Body of pancreas (tissue), 4 donors: ENCODE results near the gene KCNAB2.

Experiments used
- CTCF ChIP-seq, 7 experiments: fragments of 450-650 bp in 4 of 7; fragments of 200-600 bp in 3 of 7; sonication (generic) in 3 of 7; IDR thresholded peaks; one replicate each; pipeline ENCODE4 v1.5.1; 2016 to 2019; ENCODE audit warnings: antibody characterized with exemption in 7 of 7
- POLR2A ChIP-seq, 3 donors: fragments of 450-650 bp; IDR thresholded peaks; one replicate each; pipeline ENCODE4 v1.6.1; 2016; ENCODE audit warnings: antibody characterized with exemption in 3 of 3, mild to moderate bottlenecking in 2 of 3

- TF ChIP-seq CTCF (IDR thresholded peaks at IDR 0.05): no peak
- TF ChIP-seq POLR2A (IDR thresholded peaks at IDR 0.05): no peak
Measured at GRCh38 chr1:6037338-6037762, 8.3 kb upstream of the KCNAB2 start.
